GM12891 (cell line): Measurements from ENCODE around the gene ARHGAP26.

Experiments used
- POLR2A ChIP-seq: IDR thresholded peaks from 2 replicates; pipeline ENCODE4 v1.6.1; 2011; ENCODE audit warnings: low read depth, low read length, control low read depth
- POLR2AphosphoS5 ChIP-seq: IDR thresholded peaks from 2 replicates; pipeline ENCODE4 v1.6.1; 2011; ENCODE audit warnings: low read depth, low read length, control low read depth
- SPI1 ChIP-seq: IDR thresholded peaks from 2 replicates; pipeline ENCODE4 v1.6.1; 2011; ENCODE audit warnings: low read depth, low read length, control low read depth
- TAF1 ChIP-seq: IDR thresholded peaks from 2 replicates; pipeline ENCODE4 v1.6.1; 2011; ENCODE audit warnings: low read depth, low read length, control low read depth

- TF ChIP-seq TAF1 (no peak), POLR2A (no peak), POLR2AphosphoS5 (no peak), SPI1 (no peak)
Measured at GRCh38 chr5:142844866-142845265, 74.7 kb downstream of the ARHGAP26 start.
